Measurements from ENCODE around the gene TBC1D22A.

The TBC1D22A gene

DNA sequence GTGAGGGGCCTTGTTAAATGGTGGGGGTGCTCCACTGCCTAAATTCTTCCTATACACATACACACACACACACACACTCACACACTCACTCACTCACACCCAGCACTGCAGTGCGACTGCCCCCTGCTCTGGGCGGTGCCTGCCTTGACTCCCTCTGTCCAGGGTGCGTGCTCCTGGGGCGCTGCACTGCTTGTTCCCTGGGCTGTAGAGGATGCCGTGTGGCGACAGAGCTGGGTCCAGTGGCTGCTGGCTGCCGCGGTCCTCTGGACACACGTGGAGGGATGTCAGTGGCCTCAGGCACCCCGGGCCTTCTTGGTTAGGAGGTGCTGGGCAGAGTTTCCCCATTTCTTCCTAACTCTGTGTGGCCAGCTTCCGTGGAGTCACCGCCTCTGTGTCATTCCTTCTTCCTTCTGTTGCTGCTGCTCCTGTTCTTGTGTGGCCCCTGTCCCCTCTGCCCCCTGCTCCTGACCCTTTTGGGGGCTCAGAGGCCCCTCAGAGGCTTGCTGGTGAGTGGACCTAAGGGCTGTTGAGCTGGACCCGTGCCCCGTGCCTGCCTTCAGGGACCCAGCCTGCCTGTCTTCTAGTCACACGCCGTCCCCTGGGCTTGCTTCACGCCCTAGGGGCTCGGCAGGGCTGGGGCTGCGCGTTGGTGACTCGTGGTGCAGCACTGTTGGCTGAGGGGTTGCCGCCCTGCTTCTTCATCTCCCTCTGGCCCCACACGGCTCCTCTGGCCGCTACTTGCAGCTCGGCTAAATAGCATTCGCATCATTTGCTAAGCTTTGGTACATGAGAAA is 147.0 kb downstream of the TBC1D22A start:
- DNase-seq (ENCODE audit: low spot score), result no peak

- DNase-seq (ENCODE audit: low spot score), result no peak
These were observed 148.2 kb downstream of the TBC1D22A start for GRCh38 chr22:46910624-46911023.

- no peak for DNase-seq (ENCODE audit: low spot score)
These were observed 148.9 kb downstream of the TBC1D22A start for GRCh38 chr22:46911346-46911745.

DNA sequence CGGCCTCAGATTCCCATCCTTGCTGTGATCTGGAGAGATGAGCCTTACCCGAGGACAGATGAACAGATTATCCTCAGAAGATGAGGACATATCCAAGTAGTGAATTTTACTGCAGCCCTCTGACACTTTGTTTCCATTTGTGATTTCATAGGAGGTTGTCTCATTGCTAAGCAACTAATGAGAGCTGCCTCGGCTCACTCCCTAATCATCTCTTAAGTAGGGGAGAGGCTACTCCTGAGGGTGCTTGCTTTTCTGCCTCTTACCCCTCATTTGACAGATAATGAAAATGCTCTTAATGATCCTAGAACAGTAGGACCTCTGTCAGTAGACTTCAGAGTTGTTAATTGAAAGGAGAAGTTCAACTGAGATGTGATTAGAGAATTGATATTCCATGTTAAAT is 150.9 kb downstream of the TBC1D22A start:
- no peak for DNase-seq (ENCODE audit: low spot score)

- peak; percentile 37 for DNase-seq (ENCODE audit: low spot score)
These were observed 152.0 kb downstream of the TBC1D22A start for GRCh38 chr22:46914481-46914880.

GRCh38 chr22:46914916-46915894 is 152.8 kb downstream of the TBC1D22A start:
- DNase-seq (ENCODE audit: low spot score), result peak; percentile 16

- no peak for DNase-seq (ENCODE audit: low spot score)
These were observed 153.7 kb downstream of the TBC1D22A start for GRCh38 chr22:46915950-46916730.

DNA sequence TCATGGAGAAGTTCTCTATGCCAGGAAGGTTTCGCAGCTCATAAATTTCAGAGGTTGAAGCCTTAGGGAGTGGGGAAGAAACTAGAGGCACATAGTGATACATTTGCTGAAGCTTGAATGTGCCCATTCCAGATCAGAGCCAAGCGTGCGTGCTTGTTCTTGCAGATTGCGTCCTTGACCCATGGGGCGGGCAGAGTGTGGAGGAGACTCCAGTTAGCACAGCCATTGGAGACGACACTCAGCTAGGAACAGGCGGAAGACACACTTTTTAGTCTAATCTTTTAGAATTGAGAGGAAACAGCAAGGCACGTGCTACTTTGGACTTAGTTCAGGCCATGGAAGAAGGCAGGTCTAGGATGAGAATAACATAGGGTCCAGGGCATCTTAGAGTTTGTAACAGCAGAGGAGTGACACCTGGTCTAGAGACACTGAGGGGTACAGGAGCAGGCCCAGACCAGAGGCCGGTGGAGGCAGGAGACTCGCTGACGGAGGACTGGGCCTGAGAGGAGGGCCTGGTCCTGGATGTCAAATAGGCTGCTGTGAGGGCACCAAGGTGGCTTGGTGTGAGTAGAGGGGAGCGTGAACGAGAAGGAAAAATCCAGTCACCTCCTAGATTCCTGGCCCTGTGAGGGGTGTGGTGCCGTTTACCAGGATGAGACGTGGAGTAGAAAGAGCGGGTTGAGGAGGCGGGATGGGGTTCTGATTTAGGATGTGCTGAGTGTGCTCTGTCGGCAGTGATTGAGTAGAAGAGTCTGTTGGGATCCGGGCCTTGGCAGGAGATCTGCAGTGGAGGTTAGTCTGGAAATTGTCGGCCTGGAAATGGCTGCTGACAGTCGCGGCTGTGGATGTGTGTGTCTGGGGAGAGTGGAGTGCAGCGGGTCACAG is 154.7 kb downstream of the TBC1D22A start:
- no peak for DNase-seq (ENCODE audit: low spot score)

GRCh38 chr22:46917771-46918101 is 155.3 kb downstream of the TBC1D22A start:
- no peak for DNase-seq (ENCODE audit: low spot score)

GRCh38 chr22:46918197-46918596 is 155.7 kb downstream of the TBC1D22A start:
- no peak for DNase-seq (ENCODE audit: low spot score)

DNA sequence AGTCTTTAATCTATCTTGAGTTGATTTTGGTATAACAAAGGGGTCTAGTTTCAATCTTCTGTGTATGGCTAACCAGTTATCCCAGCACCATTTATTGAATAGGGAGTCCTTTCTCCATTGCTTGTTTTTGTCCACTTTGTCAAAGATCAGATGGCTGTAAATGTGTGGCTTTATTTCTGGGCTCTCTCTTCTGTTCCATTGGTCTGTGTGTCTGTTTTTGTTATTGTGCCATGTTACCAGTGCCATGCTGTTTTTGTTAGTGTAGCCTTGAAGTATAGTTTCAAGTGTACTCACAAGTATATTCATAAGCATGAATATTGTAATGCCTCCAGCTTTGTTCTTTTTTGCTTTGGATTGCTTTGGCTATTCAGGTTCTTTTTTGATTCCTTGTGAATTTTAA is 159.6 kb downstream of the TBC1D22A start:
- no peak for DNase-seq (ENCODE audit: low spot score)

GRCh38 chr22:46923394-46923793 is 160.9 kb downstream of the TBC1D22A start:
- DNase-seq (ENCODE audit: low spot score), result no peak

GRCh38 chr22:46925818-46926217 is 163.4 kb downstream of the TBC1D22A start:
- DNase-seq (ENCODE audit: low spot score), result no peak

DNA sequence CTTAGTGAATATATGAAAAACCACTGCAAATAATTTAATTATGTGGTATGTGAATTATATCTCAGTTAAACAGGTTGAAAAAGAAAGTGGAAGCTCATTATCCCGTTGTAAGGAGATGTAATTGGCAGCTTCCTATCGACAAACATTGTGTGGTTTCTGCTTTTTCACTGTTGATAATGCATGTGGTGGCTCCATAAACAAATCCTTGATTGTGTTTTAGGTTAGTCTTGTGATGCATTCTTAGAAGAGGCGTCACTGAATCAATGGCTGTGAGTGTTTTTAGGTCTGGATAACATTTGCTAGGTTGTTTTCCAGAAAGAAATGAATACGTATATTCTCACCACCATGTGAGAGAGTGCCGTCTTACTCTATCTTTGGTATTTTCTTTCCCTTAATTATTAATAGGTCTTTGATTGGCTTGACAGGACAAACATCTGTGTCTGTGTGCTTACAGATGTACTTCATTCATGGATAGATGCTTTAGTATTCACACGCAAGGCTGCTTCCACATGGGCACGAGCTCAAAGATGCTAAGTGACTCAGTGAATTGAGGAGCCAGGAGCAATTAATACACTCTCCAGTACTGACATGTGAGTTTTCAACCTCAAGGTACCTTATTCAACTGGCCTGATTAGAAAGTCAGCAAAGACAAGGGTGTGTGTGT is 166.7 kb downstream of the TBC1D22A start:
- DNase-seq (ENCODE audit: low spot score), result no peak

DNA sequence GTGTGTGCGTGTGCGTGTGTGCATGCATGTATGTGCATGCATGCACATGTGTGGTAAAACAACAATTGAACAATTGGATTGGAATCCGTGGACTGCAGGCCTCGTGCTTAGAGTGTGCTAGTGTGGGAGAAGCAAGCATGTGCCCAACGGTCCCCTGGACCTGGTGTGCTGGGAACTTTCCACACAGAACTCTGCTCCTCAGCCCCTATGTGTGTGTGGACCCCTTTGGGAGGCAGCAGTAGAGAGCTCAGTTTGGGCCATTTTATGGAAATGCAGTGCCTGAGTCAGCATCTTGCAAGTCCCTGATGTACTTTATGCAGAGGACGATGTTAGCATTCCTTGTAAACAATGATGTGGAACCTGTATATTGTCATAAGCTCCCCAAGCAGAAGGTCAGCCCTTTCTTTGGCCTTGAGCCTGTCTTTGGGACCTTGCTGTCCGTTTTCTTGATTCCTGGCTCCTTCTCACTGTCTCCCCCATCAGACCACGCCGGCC is 167.3 kb downstream of the TBC1D22A start:
- DNase-seq (ENCODE audit: low spot score), result no peak

DNA sequence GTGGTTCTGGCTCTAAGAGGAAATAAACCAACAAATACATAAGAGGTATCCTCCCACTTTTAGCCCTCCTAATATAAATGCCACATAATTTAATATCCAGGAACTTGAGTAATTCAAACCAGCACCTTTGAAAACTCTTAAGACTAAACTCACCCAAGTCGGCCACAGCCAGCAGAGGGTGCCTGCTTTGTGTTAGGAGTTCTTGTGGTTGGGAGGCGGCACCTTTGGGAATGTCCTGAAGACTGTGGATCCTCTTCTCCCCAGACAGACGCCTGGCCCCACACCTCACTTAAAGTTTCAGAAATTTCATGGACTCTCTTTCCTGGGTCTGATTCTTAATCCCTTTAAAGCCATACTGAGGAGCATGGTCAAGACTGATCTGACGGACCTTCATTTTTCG is 169.0 kb downstream of the TBC1D22A start:
- DNase-seq (ENCODE audit: low spot score), result peak; percentile 2

DNA sequence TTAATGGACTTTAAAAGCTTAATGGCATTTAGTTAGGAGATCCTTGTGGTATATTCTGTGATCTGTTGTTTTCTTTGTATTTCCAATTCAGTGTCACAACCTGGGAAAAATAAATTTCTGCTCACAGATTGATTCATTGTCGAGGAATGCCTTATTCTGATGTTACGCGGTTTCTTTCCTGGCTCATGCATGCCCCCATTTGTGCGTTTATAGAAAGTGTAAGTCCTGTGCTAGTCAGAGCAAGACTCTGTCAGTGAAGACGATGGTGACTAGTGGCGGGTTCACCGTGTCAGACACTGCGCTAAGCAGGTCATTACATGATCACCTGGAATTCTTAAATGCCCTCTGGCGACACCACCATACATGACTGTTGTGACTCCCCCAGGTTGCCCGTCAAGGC is 169.4 kb downstream of the TBC1D22A start:
- DNase-seq (ENCODE audit: low spot score), result no peak

DNA sequence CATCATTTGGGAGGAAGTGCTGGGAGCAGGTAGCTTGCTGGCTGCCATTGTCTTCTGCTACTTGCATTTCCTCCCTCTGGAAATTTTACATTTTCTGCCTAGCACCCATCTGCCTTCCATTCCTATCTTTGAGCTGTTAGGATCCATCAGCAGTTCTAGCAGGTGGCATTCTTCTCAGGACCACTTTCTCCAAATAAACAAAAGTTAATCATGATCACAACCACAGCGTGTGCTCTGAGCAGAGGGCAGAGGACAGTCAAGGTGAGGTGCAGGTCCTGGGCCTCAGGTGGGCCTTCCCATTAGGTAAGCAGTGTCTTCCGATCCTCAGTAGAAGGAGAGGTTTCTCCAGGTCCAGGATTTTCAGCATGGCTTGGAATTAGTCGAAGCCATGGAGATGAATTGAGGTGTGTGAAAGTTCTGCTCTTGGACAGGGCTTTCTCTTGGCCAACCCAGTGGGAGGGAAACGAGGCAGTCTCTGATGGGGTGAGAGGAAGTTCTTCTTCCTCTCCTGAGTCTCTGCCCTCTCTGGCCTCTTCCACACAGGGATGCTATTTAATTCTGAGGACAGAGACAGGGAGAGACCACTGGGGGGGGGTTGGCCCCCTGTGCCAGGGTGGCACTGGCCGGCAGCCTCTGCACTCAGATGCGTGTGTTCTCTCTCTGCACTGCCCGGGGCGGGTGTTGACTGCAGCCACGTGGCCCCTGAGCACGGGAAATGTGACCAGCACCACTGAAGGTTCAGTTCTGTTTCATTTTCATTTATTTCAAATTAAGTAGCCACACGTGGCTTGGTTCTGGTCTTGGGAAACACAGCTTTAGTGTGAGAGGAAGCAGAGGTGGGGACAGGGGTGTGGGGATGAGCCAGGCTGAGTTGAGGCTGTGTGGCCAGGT is 170.8 kb downstream of the TBC1D22A start:
- DNase-seq (ENCODE audit: low spot score), result no peak

DNA sequence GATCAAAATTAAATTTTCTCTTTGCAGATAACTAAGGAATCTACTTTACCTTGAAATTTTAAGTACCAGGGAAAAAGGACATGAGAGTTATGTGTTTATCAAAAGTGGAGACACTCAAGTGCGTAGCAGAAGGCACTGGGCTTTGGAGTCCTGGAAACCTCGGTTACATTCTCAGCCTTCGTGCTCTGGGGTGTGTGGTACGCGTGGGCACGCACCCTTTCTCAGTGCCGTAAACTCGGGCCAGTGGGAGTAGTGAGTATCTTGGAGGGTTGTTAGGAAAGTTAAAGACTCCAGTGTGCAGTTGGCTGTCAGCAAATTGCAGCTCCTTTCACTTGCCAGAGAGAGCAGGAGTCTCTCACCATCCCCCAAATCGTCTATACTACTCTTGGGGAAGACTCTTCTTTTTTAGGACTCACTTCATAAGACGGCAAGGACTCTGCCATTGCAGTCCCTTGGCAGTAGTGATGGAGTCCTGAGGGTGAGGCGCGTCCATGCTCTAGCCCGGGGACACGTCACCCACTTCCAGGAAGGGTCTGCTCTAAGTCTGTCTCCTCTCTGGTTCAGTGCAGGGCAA is 171.8 kb downstream of the TBC1D22A start:
- DNase-seq (ENCODE audit: low spot score), result no peak
